Lung (tissue), 12 donors: ENCODE measurements around the gene SYT8. TPM values are rescaled to one million over a fixed set of nuclear protein-coding genes. Genes with fewer than 3 reads are reported as not detected.

Experiments
- ATAC-seq: fragments of 200-7000 bp; cut with Tn5 transposase; one replicate; pipeline ENCODE4 v1.9.1; 2020; ENCODE audit warnings: moderate number of reproducible peaks; ENCODE audit not compliant: insufficient read depth, low FRiP score
- DNase-seq, 3 donors: peaks; one replicate each; pipeline ENCODE4 v3.0.0-alpha.2; 2013 to 2017
- H3K27ac ChIP-seq, 2 donors: one replicate each; pipeline ENCODE4 v1.5.1; 2013; ENCODE audit warnings: mild to moderate bottlenecking in 2 of 2, moderate library complexity in 2 of 2, control low read depth in 1 of 2, inconsistent platforms in 1 of 2, low read depth in 1 of 2, low read length in 1 of 2
- H3K27me3 ChIP-seq, 3 donors: one replicate each; pipeline ENCODE4 v1.5.1; 2013; ENCODE audit warnings: low read length in 2 of 3; ENCODE audit not compliant: control insufficient read depth in 3 of 3, insufficient read depth in 3 of 3
- H3K36me3 ChIP-seq, 4 donors: one replicate each; pipeline ENCODE4 v1.5.1; 2013; ENCODE audit warnings: low read length in 4 of 4, mild to moderate bottlenecking in 1 of 4, moderate library complexity in 1 of 4; ENCODE audit not compliant: control insufficient read depth in 4 of 4, insufficient read depth in 4 of 4
- H3K4me1 ChIP-seq, 5 donors: one replicate each; pipeline ENCODE4 v1.5.1; 2013; ENCODE audit warnings: low read length in 5 of 5, mild to moderate bottlenecking in 2 of 5, moderate library complexity in 1 of 5; ENCODE audit not compliant: control insufficient read depth in 5 of 5, insufficient read depth in 5 of 5
- H3K4me3 ChIP-seq: one replicate; pipeline ENCODE4 v1.5.1; 2013; ENCODE audit warnings: mild to moderate bottlenecking, control low read depth, moderate library complexity
- H3K9ac ChIP-seq, 2 donors: one replicate each; pipeline ENCODE4 v1.5.1; 2013; ENCODE audit warnings: low read length in 2 of 2, control low read depth in 1 of 2; ENCODE audit not compliant: insufficient read depth in 1 of 2
- H3K9me3 ChIP-seq, 4 donors: one replicate each; pipeline ENCODE4 v1.5.1; 2013; ENCODE audit warnings: low read length in 3 of 4, mild to moderate bottlenecking in 1 of 4, moderate library complexity in 1 of 4; ENCODE audit not compliant: control insufficient read depth in 4 of 4, insufficient read depth in 3 of 4
- WGBS, 2 donors: extraction: QIAGEN DNeasy Blood & Tissue Kit; methylation state at CpG; one replicate each; pipeline ENCODE4 v1.1.7; 2013; 5-methylcytosine and 5-hydroxymethylcytosine counted together
- polyA plus RNA-seq, 2 donors: library from polyadenylated mRNA; stranded (reverse); fragments of 200-250 nt; gene quantifications; one replicate each; pipeline ENCODE4 v1.2.1, GENCODE V29; 2013
- total RNA-seq, 2 donors: library from RNA; depleted of rRNA in 1 of 2; stranded (reverse); fragments of >200 nt in 1 of 2; gene quantifications; one replicate each; pipeline ENCODE4 v1.2.1, GENCODE V29; 2014 to 2021
- TF ChIP-seq, protein P1 (sequence below): IDR thresholded peaks from 2 replicates; pipeline ENCODE4 v1.5.1; 2012; ENCODE audit warnings: mild to moderate bottlenecking; ENCODE audit errors: control extremely low read depth, extremely low read depth
- donor health status: control.
- donor health status: control.
- donor health status: Bipolar disorder and iron deficiency.
- donor health status: healthy.
- donor health status: DM: yes; HTN: yes; CAD: no.

SYT8 gene
- total and polyA plus RNA-seq, 4 donors: 2.7 to 40.6 (median 16.9) TPM

DNA sequence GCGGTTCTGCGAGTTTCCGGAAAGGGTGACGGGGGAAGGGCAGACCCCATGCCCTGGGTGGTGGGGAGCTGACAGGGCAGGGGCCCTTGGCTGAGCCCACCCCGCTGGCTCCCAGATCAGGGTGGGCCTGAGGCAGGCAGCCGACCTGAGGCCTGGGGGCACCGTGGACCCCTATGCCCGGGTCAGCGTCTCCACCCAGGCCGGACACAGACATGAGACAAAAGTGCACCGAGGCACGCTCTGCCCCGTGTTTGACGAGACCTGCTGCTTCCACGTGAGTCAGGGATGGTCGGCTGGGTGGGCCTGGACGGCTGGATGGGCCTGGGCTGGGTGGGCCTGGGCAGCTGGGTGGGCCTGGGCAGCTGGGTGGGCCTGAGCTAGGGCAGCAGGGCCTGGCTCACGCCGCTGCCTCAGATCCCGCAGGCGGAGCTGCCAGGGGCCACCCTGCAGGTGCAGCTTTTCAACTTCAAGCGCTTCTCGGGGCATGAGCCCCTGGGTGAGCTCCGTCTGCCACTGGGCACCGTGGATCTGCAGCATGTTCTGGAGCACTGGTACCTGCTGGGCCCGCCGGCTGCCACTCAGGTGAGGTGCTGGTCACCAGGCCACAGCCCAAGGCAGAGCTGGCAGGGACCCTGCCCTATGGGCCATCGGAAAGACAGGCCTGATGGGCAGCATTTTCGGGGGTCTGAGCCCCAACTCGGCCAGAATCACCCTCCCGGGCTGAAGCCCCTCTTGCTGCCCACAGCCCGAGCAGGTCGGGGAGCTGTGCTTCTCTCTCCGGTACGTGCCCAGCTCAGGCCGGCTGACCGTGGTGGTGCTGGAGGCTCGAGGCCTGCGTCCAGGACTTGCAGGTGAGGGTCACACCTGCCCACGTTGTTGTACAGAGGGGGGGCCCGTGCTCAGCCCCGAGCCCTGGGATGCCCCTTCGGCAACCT is 1.5 kb downstream of the SYT8 start:
- 90 to 94% methylated on average over 41 to 43 of the region's 43 CpGs for WGBS, 2 donors
- Histone ChIP-seq H3K9ac (no peak overlapping the region), H3K27me3 (no peaks in the 10 kb centered on the region), H3K27ac (no peak overlapping the region), H3K4me3 (no peak overlapping the region), H3K4me1 (peaks cover 0 to 28% (median 2%) of the 10 kb centered on the region in 5 donors), H3K36me3 (no peaks in the 10 kb centered on the region), H3K9me3 (no peaks in the 10 kb centered on the region)
- no peak for DNase-seq
- TF ChIP-seq, protein P1, sequence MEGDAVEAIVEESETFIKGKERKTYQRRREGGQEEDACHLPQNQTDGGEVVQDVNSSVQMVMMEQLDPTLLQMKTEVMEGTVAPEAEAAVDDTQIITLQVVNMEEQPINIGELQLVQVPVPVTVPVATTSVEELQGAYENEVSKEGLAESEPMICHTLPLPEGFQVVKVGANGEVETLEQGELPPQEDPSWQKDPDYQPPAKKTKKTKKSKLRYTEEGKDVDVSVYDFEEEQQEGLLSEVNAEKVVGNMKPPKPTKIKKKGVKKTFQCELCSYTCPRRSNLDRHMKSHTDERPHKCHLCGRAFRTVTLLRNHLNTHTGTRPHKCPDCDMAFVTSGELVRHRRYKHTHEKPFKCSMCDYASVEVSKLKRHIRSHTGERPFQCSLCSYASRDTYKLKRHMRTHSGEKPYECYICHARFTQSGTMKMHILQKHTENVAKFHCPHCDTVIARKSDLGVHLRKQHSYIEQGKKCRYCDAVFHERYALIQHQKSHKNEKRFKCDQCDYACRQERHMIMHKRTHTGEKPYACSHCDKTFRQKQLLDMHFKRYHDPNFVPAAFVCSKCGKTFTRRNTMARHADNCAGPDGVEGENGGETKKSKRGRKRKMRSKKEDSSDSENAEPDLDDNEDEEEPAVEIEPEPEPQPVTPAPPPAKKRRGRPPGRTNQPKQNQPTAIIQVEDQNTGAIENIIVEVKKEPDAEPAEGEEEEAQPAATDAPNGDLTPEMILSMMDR: no peak
- no peak for ATAC-seq

DNA sequence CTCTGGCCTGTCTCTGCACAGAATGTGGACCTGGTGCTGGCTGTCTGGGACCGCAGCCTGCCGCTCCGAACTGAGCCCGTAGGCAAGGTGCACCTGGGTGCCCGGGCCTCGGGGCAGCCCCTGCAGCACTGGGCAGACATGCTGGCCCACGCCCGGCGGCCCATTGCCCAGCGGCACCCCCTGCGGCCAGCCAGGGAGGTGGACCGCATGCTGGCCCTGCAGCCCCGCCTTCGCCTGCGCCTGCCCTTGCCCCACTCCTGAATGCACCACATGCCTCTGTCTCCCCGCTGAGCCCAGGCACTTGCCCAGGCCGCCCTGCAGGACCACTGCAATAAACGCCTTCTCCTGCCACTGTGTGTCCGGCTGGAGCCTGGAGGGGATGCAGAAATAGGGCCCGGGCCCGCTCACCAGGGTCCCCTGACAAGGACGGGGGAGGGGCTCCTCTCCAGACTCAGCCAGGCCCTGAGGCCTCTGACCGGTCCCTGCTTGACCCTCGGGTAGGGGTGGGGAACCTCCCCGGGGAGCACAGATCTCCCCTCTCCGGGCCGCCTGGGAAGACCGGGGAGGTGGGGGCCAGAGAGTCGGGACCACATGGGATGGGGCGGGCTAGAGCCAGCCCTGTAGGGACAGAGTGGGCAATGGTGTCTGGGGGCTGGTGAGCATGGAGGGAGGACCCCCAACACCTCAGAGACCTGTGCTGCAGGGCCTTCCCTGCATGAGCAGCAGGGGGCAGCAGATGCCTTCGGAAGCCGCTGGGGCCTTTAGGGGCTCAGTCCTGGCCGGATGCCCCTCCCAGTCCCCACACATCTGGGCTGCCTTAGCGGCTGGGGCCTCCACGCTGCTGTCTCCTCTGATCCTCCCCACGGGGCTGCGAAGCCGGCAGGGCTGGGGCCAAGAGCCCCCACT is 2.6 kb downstream of the SYT8 start:
- Histone ChIP-seq H3K4me1 (peaks cover 0 to 19% (median 0%) of the 10 kb centered on the region in 5 donors), H3K9ac (no peak overlapping the region), H3K4me3 (no peak overlapping the region), H3K27ac (no peak overlapping the region), H3K36me3 (no peaks in the 10 kb centered on the region), H3K27me3 (no peaks in the 10 kb centered on the region), H3K9me3 (no peaks in the 10 kb centered on the region)
- DNase-seq (peak; percentile 83 to 85 (median 85)), ATAC-seq (no peak)
- TF ChIP-seq, protein P1: peak; percentile 75
- WGBS, 2 donors: 55 to 61% methylated on average over 36 to 38 of the region's 38 CpGs

DNA sequence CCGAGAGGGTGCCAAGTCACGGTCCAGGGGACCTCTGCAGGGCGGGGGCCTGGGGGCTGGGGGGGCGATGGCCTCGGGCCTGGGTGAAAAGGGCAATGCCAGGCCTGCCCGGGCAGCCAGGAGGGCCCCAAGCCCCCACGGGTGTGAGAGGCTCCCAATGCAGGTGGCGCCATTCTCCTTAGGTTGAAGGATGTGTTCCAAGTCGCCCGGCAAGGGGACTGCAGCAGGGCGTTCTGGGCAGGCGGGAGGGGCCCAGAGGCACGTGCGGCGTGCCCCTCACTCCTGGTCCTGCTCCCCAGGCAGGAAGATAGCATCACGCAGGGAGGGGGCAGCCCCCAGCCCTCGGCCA is 3.3 kb downstream of the SYT8 start:
- 42 to 57% methylated on average over 13 to 17 of the region's 17 CpGs for WGBS, 2 donors
- Histone ChIP-seq H3K27ac (no peak overlapping the region), H3K9ac (no peak overlapping the region), H3K27me3 (no peaks in the 10 kb centered on the region), H3K9me3 (no peaks in the 10 kb centered on the region), H3K36me3 (no peaks in the 10 kb centered on the region), H3K4me3 (no peak overlapping the region), H3K4me1 (peaks cover 0 to 14% (median 0%) of the 10 kb centered on the region in 5 donors)
- no peak for DNase-seq
- ATAC-seq: no peak
- TF ChIP-seq, protein P1: no peak
